Thyroid gland (tissue), 4 donors: ENCODE results near the gene CCSAP. TPM values are rescaled to one million over a fixed set of nuclear protein-coding genes. Genes with fewer than 3 reads are reported as not detected.

Experiments
- DNase-seq, 2 donors: peaks; one replicate each; pipeline ENCODE4 v3.0.0-alpha.2; 2019
- H3K27ac ChIP-seq, 3 donors: fragments of 200-600 bp; sonication (generic); 1 replicate in 2 of 3; 2 replicates in 1 of 3; pipeline ENCODE4 v1.5.1; 2016 to 2019; ENCODE audit warnings: mild to moderate bottlenecking in 1 of 3, moderate library complexity in 1 of 3
- H3K27me3 ChIP-seq: fragments of 200-600 bp; sonication (generic); one replicate; pipeline ENCODE4 v1.5.1; 2019
- H3K36me3 ChIP-seq, 2 donors: fragments of 200-600 bp; sonication (generic); one replicate each; pipeline ENCODE4 v1.5.1; 2016 to 2019
- H3K4me1 ChIP-seq, 2 donors: fragments of 200-600 bp; sonication (generic); one replicate each; pipeline ENCODE4 v1.5.1; 2017 to 2019
- H3K4me3 ChIP-seq, 3 donors: fragments of 200-600 bp; sonication (generic); replicated peaks in 1 of 3; 1 replicate in 2 of 3; 2 replicates in 1 of 3; pipeline ENCODE4 v1.5.1; 2016; ENCODE audit warnings: mild to moderate bottlenecking in 1 of 3
- H3K9me3 ChIP-seq: fragments of 200-600 bp; sonication (generic); one replicate; pipeline ENCODE4 v1.5.1; 2017
- POLR2A ChIP-seq, 2 donors: fragments of 450-650 bp; IDR thresholded peaks; one replicate each; pipeline ENCODE4 v1.6.1; 2017; ENCODE audit warnings: antibody characterized with exemption in 2 of 2, mild to moderate bottlenecking in 2 of 2, moderate library complexity in 1 of 2
- WGBS, 2 donors: methylation state at CpG; one replicate each; pipeline ENCODE4 v1.1.5; 2017; 5-methylcytosine and 5-hydroxymethylcytosine counted together
- intact Hi-C: fragments of 100-400 bp; cut with DNase I; formaldehyde crosslinking; loops from one replicate; pipeline ENCODE4 v1.15.1; 2023
- total RNA-seq, 4 donors: library from RNA; depleted of rRNA; stranded (reverse); fragments of >200 nt; gene quantifications; one replicate each; pipeline ENCODE4 v1.2.3, GENCODE V29; 2016
- TF ChIP-seq, protein P1 (sequence below), 6 experiments: fragments of 200-600 bp in 3 of 6; fragments of 450-650 bp in 3 of 6; sonication (generic) in 3 of 6; IDR thresholded peaks; one replicate each; pipeline ENCODE4 v1.5.1; 2016 to 2019; ENCODE audit warnings: antibody characterized with exemption in 6 of 6, mild to moderate bottlenecking in 2 of 6, inconsistent platforms in 1 of 6, moderate library complexity in 1 of 6

The CCSAP gene
- total RNA-seq, 4 donors from 2014 or later: 2.1 to 3.6 (median 2.9) TPM

GRCh38 chr1:229282295-229282823 lies 60.5 kb downstream of the CCSAP start:
- no peak for TF ChIP-seq POLR2A (IDR thresholded peaks at IDR 0.05)
- TF ChIP-seq, protein P1, sequence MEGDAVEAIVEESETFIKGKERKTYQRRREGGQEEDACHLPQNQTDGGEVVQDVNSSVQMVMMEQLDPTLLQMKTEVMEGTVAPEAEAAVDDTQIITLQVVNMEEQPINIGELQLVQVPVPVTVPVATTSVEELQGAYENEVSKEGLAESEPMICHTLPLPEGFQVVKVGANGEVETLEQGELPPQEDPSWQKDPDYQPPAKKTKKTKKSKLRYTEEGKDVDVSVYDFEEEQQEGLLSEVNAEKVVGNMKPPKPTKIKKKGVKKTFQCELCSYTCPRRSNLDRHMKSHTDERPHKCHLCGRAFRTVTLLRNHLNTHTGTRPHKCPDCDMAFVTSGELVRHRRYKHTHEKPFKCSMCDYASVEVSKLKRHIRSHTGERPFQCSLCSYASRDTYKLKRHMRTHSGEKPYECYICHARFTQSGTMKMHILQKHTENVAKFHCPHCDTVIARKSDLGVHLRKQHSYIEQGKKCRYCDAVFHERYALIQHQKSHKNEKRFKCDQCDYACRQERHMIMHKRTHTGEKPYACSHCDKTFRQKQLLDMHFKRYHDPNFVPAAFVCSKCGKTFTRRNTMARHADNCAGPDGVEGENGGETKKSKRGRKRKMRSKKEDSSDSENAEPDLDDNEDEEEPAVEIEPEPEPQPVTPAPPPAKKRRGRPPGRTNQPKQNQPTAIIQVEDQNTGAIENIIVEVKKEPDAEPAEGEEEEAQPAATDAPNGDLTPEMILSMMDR (IDR thresholded peaks at IDR 0.05): no peak
- no peak overlapping the region for H3K4me3 ChIP-seq
- H3K27ac ChIP-seq: no peak overlapping the region
- DNase-seq: no peak
- H3K27me3 ChIP-seq: no peaks in the 10 kb centered on the region
- 98% methylated on average over 1 of the region's 1 CpG for WGBS, 2 donors
- peaks cover 2 to 8% of the 10 kb centered on the region in 2 donors for H3K4me1 ChIP-seq
- intact Hi-C loops: no loop called here
- no peaks in the 10 kb centered on the region for H3K9me3 ChIP-seq
- H3K36me3 ChIP-seq: no peaks in the 10 kb centered on the region

- intact Hi-C loops: no loop called here
- no peak overlapping the region for H3K27ac ChIP-seq
- H3K4me1 ChIP-seq: peaks cover 0 to under 1% of the 10 kb centered on the region in 2 donors
- H3K36me3 ChIP-seq: no peaks in the 10 kb centered on the region
- 97% methylated on average over 1 of the region's 1 CpG for WGBS, 2 donors
- H3K9me3 ChIP-seq: no peaks in the 10 kb centered on the region
- H3K27me3 ChIP-seq: no peaks in the 10 kb centered on the region
- H3K4me3 ChIP-seq: no peak overlapping the region
- TF ChIP-seq POLR2A (IDR thresholded peaks at IDR 0.05): no peak
- TF ChIP-seq, protein P1 (IDR thresholded peaks at IDR 0.05): no peak
- no peak for DNase-seq
Measured at GRCh38 chr1:229281339-229281926, 61.4 kb downstream of the CCSAP start.

DNA sequence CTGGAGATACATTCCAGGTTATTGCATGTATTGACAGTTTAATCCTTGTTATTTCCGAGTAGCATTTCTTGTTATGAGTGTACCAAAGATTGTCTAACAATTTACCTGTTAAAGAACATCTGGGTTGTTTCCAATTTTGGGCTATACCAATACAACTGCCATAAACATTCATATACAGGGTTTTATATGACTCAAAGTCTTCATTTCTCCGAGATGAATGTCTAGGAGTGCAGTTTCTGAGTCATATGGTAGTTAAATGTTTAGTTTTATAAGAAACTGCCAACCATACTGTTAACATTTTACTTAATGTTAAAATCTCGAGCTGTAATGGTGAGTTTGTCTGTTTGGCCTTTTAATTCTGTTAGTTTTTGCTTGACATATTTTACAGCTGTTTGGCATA lies 61.9 kb downstream of the CCSAP start:
- Histone ChIP-seq H3K36me3 (no peaks in the 10 kb centered on the region), H3K4me1 (no peaks in the 10 kb centered on the region), H3K27ac (no peak overlapping the region), H3K9me3 (no peaks in the 10 kb centered on the region), H3K27me3 (no peaks in the 10 kb centered on the region), H3K4me3 (no peak overlapping the region)
- DNase-seq: no peak
- WGBS, 2 donors: 92 to 95% methylated on average over 3 of the region's 3 CpGs
- TF ChIP-seq, protein P1 (IDR thresholded peaks at IDR 0.05): no peak
- no peak for TF ChIP-seq POLR2A (IDR thresholded peaks at IDR 0.05)
- intact Hi-C loops: no loop called here

GRCh38 chr1:229280037-229280828 lies 62.6 kb downstream of the CCSAP start:
- Histone ChIP-seq H3K9me3 (no peaks in the 10 kb centered on the region), H3K27ac (no peak overlapping the region), H3K27me3 (no peaks in the 10 kb centered on the region), H3K36me3 (no peaks in the 10 kb centered on the region), H3K4me3 (no peak overlapping the region), H3K4me1 (no peaks in the 10 kb centered on the region)
- intact Hi-C loops: no loop called here
- TF ChIP-seq, protein P1 (IDR thresholded peaks at IDR 0.05): no peak
- TF ChIP-seq POLR2A (IDR thresholded peaks at IDR 0.05): no peak
- WGBS, 2 donors: 85 to 87% methylated on average over 6 of the region's 6 CpGs
- no peak for DNase-seq

GRCh38 chr1:229279242-229279641 lies 63.6 kb downstream of the CCSAP start:
- Histone ChIP-seq H3K36me3 (no peaks in the 10 kb centered on the region), H3K27ac (no peak overlapping the region), H3K9me3 (no peaks in the 10 kb centered on the region), H3K4me3 (no peak overlapping the region), H3K4me1 (peaks cover 4 to 6% of the 10 kb centered on the region in 2 donors), H3K27me3 (no peaks in the 10 kb centered on the region)
- TF ChIP-seq, protein P1 (IDR thresholded peaks at IDR 0.05): no peak
- no peak for TF ChIP-seq POLR2A (IDR thresholded peaks at IDR 0.05)
- no peak for DNase-seq
- WGBS, 2 donors: 85 to 96% methylated on average over 3 of the region's 3 CpGs
- intact Hi-C loops: loop anchor here (10.0 kb wide), 1 partner anchor 56 kb away; no protein-coding TSS in a partner anchor
